H1 (cell line): ENCODE data around the gene MYOZ2. TPM values are rescaled to one million over a fixed set of nuclear protein-coding genes. Genes with fewer than 3 reads are reported as not detected.

Source experiments
- CTCF ChIA-PET: fragments of 300-600 bp; sonication (Branson Sonifier 250); formaldehyde crosslinking; loops from one replicate; lab custom pipeline; 2021; ENCODE audit not compliant: partially characterized antibody; lab: Charles Lee
- POLR2A ChIA-PET: fragments of 300-600 bp; sonication (Branson Sonifier 250); formaldehyde crosslinking; loops from one replicate; lab custom pipeline; 2021; ENCODE audit warnings: inconsistent platforms; ENCODE audit not compliant: partially characterized antibody; lab: Charles Lee
- DNase-seq, 2 experiments: peaks; one replicate each; pipeline versions ENCODE4 v3.0.0 to v3.0.0-alpha.2; 2010 to 2022; ENCODE audit warnings: low spot score in 2 of 2, low read depth in 1 of 2, mixed read lengths in 1 of 2
- FAIRE-seq: peaks from 2 replicates; lab custom pipeline; 2011; peaks lifted over from hg19 to GRCh38; lab: Jason Lieb, UNC
- H2AFZ ChIP-seq: 2 replicates; pipeline ENCODE4 v1.8.1; 2012; ENCODE audit warnings: low read length, inconsistent platforms
- H2AK5ac ChIP-seq: 2 replicates; pipeline ENCODE4 v1.6.1; 2013; ENCODE audit warnings: low read depth, low read length
- H2BK120ac ChIP-seq: replicated peaks from 2 replicates; pipeline ENCODE3; 2013; ENCODE audit warnings: low read depth, low read length, inconsistent platforms
- H2BK12ac ChIP-seq: 2 replicates; pipeline ENCODE4 v1.6.1; 2013; ENCODE audit warnings: low read depth, low read length
- H2BK15ac ChIP-seq: 2 replicates; pipeline ENCODE4 v1.6.1; 2013; ENCODE audit warnings: low read length
- H2BK20ac ChIP-seq: 2 replicates; pipeline ENCODE4 v1.6.1; 2013; ENCODE audit warnings: low read length
- H2BK5ac ChIP-seq: 2 replicates; pipeline ENCODE4 v1.6.1; 2013; ENCODE audit warnings: low read depth, low read length
- H3K14ac ChIP-seq: 2 replicates; pipeline ENCODE4 v1.6.1; 2013; ENCODE audit warnings: inconsistent platforms; ENCODE audit not compliant: insufficient read length
- H3K18ac ChIP-seq: 2 replicates; pipeline ENCODE4 v1.6.1; 2013; ENCODE audit warnings: low read length; ENCODE audit errors: extremely low read depth
- H3K23ac ChIP-seq: 2 replicates; pipeline ENCODE4 v1.6.1; 2013; ENCODE audit warnings: inconsistent platforms; ENCODE audit not compliant: insufficient read length
- H3K23me2 ChIP-seq: 2 replicates; pipeline ENCODE4 v1.6.1; 2013; ENCODE audit warnings: low read depth, low read length
- H3K27ac ChIP-seq: 2 replicates; pipeline ENCODE4 v1.6.1; 2011; ENCODE audit warnings: low read depth, low read length, inconsistent platforms
- H3K27me3 ChIP-seq, 4 experiments: replicated peaks in 1 of 4; 1 replicate in 1 of 4; 2 replicates in 3 of 4; pipeline versions ENCODE4 v1.6.1 to v1.8.1; 2011 to 2013; ENCODE audit warnings: low read length in 3 of 4, mild to moderate bottlenecking in 3 of 4, inconsistent platforms in 2 of 4, mixed read lengths in 2 of 4, moderate library complexity in 1 of 4; ENCODE audit not compliant: control insufficient read depth in 3 of 4, insufficient read depth in 3 of 4; ENCODE audit errors: extremely low read depth in 1 of 4
- H3K36me3 ChIP-seq, 4 experiments: 2 replicates each; pipeline versions ENCODE4 v1.6.1 to v1.8.1; 2011 to 2013; ENCODE audit warnings: mild to moderate bottlenecking in 4 of 4, low read length in 3 of 4, moderate library complexity in 2 of 4, control low read depth in 1 of 4, inconsistent platforms in 1 of 4; ENCODE audit not compliant: insufficient read depth in 4 of 4, control insufficient read depth in 2 of 4
- H3K4ac ChIP-seq: replicated peaks from 2 replicates; pipeline ENCODE3; 2013; ENCODE audit warnings: low read length, low read depth, mixed read lengths, inconsistent platforms; ENCODE audit not compliant: insufficient read length
- H3K4me1 ChIP-seq, 4 experiments: replicated peaks in 1 of 4; 1 replicate in 1 of 4; 2 replicates in 3 of 4; pipeline versions ENCODE4 v1.6.1 to v1.8.1; 2011 to 2013; ENCODE audit warnings: low read length in 3 of 4, inconsistent platforms in 2 of 4, mixed read lengths in 1 of 4; ENCODE audit not compliant: insufficient read depth in 4 of 4, control insufficient read depth in 3 of 4
- H3K4me2 ChIP-seq, 2 experiments: 2 replicates each; pipeline versions ENCODE4 v1.6.1 to v1.8.1; 2011 to 2013; ENCODE audit warnings: low read depth in 2 of 2, low read length in 2 of 2, control low read depth in 1 of 2, inconsistent platforms in 1 of 2, mild to moderate bottlenecking in 1 of 2; ENCODE audit not compliant: insufficient read depth in 1 of 2
- H3K4me3 ChIP-seq, 4 experiments: fragments of 200-600, 300-600 bp in 1 of 4; sonication (generic), shearing (Covaris generic), sonication (Bioruptor Twin) in 1 of 4; 2 replicates each; pipeline versions ENCODE4 v1.5.1 to v1.8.1; 2011 to 2016; ENCODE audit warnings: low read length in 4 of 4, low read depth in 3 of 4, control low read depth in 2 of 4, inconsistent platforms in 2 of 4, mild to moderate bottlenecking in 2 of 4, mixed read lengths in 1 of 4, moderate library complexity in 1 of 4; ENCODE audit not compliant: insufficient read depth in 2 of 4; ENCODE audit errors: extremely low read depth in 1 of 4
- H3K56ac ChIP-seq: replicated peaks from 2 replicates; pipeline ENCODE3; 2013; ENCODE audit warnings: low read depth, mild to moderate bottlenecking, mixed read lengths, low read length, inconsistent platforms; ENCODE audit not compliant: insufficient read length
- H3K79me1 ChIP-seq: 2 replicates; pipeline ENCODE4 v1.6.1; 2013; ENCODE audit warnings: low read depth, low read length, control low read depth
- H3K79me2 ChIP-seq, 2 experiments: 2 replicates each; pipeline versions ENCODE4 v1.6.1 to v1.8.1; 2012 to 2013; ENCODE audit warnings: low read length in 2 of 2, mild to moderate bottlenecking in 2 of 2, inconsistent platforms in 1 of 2; ENCODE audit not compliant: insufficient read depth in 2 of 2, control insufficient read depth in 1 of 2
- H3K9ac ChIP-seq, 4 experiments: replicated peaks in 1 of 4; 1 replicate in 1 of 4; 2 replicates in 3 of 4; pipeline versions ENCODE4 v1.6.1 to v1.8.1; 2011 to 2013; ENCODE audit warnings: low read depth in 3 of 4, low read length in 3 of 4, control low read depth in 2 of 4, mild to moderate bottlenecking in 2 of 4, moderate library complexity in 2 of 4, inconsistent platforms in 1 of 4; ENCODE audit errors: extremely low read depth in 1 of 4
- H3K9me3 ChIP-seq, 2 experiments: 2 replicates each; pipeline versions ENCODE4 v1.6.1 to v1.8.1; 2012 to 2013; ENCODE audit warnings: mild to moderate bottlenecking in 2 of 2, moderate library complexity in 2 of 2, control low read depth in 1 of 2, inconsistent platforms in 1 of 2, low read depth in 1 of 2, low read length in 1 of 2, mixed read lengths in 1 of 2; ENCODE audit not compliant: insufficient read depth in 2 of 2
- H4K20me1 ChIP-seq, 2 experiments: replicated peaks in 1 of 2; 2 replicates each; pipeline versions ENCODE3 to v1.8.1; 2011 to 2013; ENCODE audit warnings: inconsistent platforms in 2 of 2, low read length in 2 of 2, mild to moderate bottlenecking in 1 of 2; ENCODE audit not compliant: insufficient read depth in 2 of 2, control insufficient read depth in 1 of 2
- H4K5ac ChIP-seq: 2 replicates; pipeline ENCODE4 v1.6.1; 2013; ENCODE audit warnings: low read length, low read depth, mixed read lengths, inconsistent platforms; ENCODE audit not compliant: insufficient read length
- H4K8ac ChIP-seq: 2 replicates; pipeline ENCODE4 v1.8.0; 2013; ENCODE audit warnings: mild to moderate bottlenecking, moderate library complexity, low read length, inconsistent platforms; ENCODE audit not compliant: insufficient read depth; ENCODE audit errors: extremely low read depth
- H4K91ac ChIP-seq: replicated peaks from 2 replicates; pipeline ENCODE3; 2013; ENCODE audit warnings: low read length, mixed read lengths, inconsistent platforms; ENCODE audit not compliant: insufficient read length
- POLR2AphosphoS5 ChIP-seq: IDR thresholded peaks from 2 replicates; pipeline ENCODE4 v1.6.1; 2011; ENCODE audit warnings: low read depth, low read length
- TEAD4 ChIP-seq: IDR thresholded peaks from 2 replicates; pipeline ENCODE4 v1.6.1; 2012; ENCODE audit warnings: low read depth, low read length, inconsistent platforms, mixed read lengths
- WGBS, 2 experiments: shearing (Covaris generic) in 1 of 2; methylation state at CpG; one replicate each; pipeline versions ENCODE4 v1.1.6 to v1.1.7; 2013 to 2015; ENCODE audit warnings: low lambda C conversion rate in 2 of 2, mixed read lengths in 2 of 2, inconsistent platforms in 1 of 2, low coverage in 1 of 2, missing lambda C conversion rate in 1 of 2; ENCODE audit not compliant: insufficient replicate concordance in 2 of 2, insufficient coverage in 1 of 2, insufficient read length in 1 of 2; ENCODE audit errors: extremely low coverage in 1 of 2, missing lambda C conversion rate in 1 of 2; 5-methylcytosine and 5-hydroxymethylcytosine counted together
- polyA plus RNA-seq, 7 experiments: library from polyadenylated mRNA; depleted of rRNA in 3 of 7; stranded (reverse) in 5 of 7; unstranded in 2 of 7; fragments of >200 nt in 5 of 7; fragments of 200-250 nt in 2 of 7; gene quantifications; 1 replicate in 5 of 7; 2 replicates in 1 of 7; 4 replicates in 1 of 7; pipeline versions ENCODE4 v1.2.1 to v1.2.3, GENCODE V29; 2011 to 2013; ENCODE audit warnings: missing spikeins in 2 of 7, mixed read lengths in 2 of 7
- total RNA-seq: library from RNA; stranded (reverse); fragmentation: NEBNext Ultra II Directional; extraction: Animal tissue kit (Norgen Biotek cat#: 25700); gene quantifications from 2 replicates; pipeline ENCODE4 v1.2.1, GENCODE V29; 2021

The MYOZ2 gene
- total and polyA plus RNA-seq, 2 of the 8 experiments (the other 6 are each of a cell fraction or from before 2014, with no cell fraction given): not detected

- no peaks in the 10 kb centered on the region for H3K9me3 ChIP-seq
- no peaks in the 10 kb centered on the region for H3K36me3 ChIP-seq
- no peak for DNase-seq
- POLR2A ChIA-PET: interaction anchor here (0.6 kb wide), 1 partner anchor 73 kb away, joined by 4 read pairs; no protein-coding TSS in a partner anchor
- no peak overlapping the region for H4K5ac ChIP-seq
- no peaks in the 10 kb centered on the region for H4K20me1 ChIP-seq
- no peak overlapping the region for H2AFZ ChIP-seq
- no peak overlapping the region for H3K4ac ChIP-seq
- H2AK5ac ChIP-seq: no peak overlapping the region
- no peak overlapping the region for H3K4me3 ChIP-seq
- H3K14ac ChIP-seq: no peak overlapping the region
- 80% methylated on average over 2 of the region's 2 CpGs; no CpG with 5 or more reads in 1 of the 2 experiments for WGBS, 2 experiments
- no peak overlapping the region for H2BK120ac ChIP-seq
- H2BK12ac ChIP-seq: no peak overlapping the region
- H2BK15ac ChIP-seq: no peak overlapping the region
- no peaks in the 10 kb centered on the region for H3K79me1 ChIP-seq
- H3K23me2 ChIP-seq: no peaks in the 10 kb centered on the region
- H3K18ac ChIP-seq: no peak overlapping the region
- H3K56ac ChIP-seq: no peak overlapping the region
- H2BK5ac ChIP-seq: no peak overlapping the region
- no peaks in the 10 kb centered on the region for H3K79me2 ChIP-seq
- no peak overlapping the region for H2BK20ac ChIP-seq
- no peak overlapping the region for H3K27ac ChIP-seq
- H3K9ac ChIP-seq: no peak overlapping the region
- CTCF ChIA-PET: interaction anchor here (0.6 to 2.2 kb wide), 2 partner anchors 11 to 97 kb away, joined by 3 to 12 read pairs; no protein-coding TSS in a partner anchor
- no peaks in the 10 kb centered on the region for H3K4me1 ChIP-seq
- H3K27me3 ChIP-seq: peaks cover 0 to 1% (median 0%) of the 10 kb centered on the region in 4 experiments; a peak in 1 of 7 replicates
- no peak overlapping the region for H4K91ac ChIP-seq
- FAIRE-seq: peak; percentile 55
- no peak overlapping the region for H4K8ac ChIP-seq
- no peak overlapping the region for H3K4me2 ChIP-seq
- TF ChIP-seq POLR2AphosphoS5: no peak
- TF ChIP-seq TEAD4: peak; percentile 94
- TF ChIP-seq, all 59 proteins: peak for 1
- H3K23ac ChIP-seq: no peak overlapping the region
Observed at GRCh38 chr4:119138046-119138445, 2.4 kb downstream of the MYOZ2 start.
